Keratinocyte (primary cell): ENCODE results near the gene RAMAC.
"Not testable (repeated sequence)": the region's sequence is repeated elsewhere in the genome, so short reads cannot be mapped to it uniquely, and the experiment has no call there.

ENCODE experiments used
- CTCF ChIP-seq, 3 experiments: IDR thresholded peaks in 1 of 3; conservative IDR thresholded peaks in 1 of 3; optimal IDR thresholded peaks in 1 of 3; 2 replicates in 2 of 3; 3 replicates in 1 of 3; pipeline versions ENCODE3 to v1.5.1; 2011; ENCODE audit warnings: low read length in 3 of 3, mild to moderate bottlenecking in 3 of 3, moderate library complexity in 2 of 3, control low read depth in 1 of 3, inconsistent platforms in 1 of 3; ENCODE audit not compliant: insufficient read depth in 2 of 3; ENCODE audit errors: extremely low read depth in 1 of 3
- EZH2 ChIP-seq: IDR thresholded peaks from one replicate; pipeline ENCODE4 v1.6.1; 2012; ENCODE audit warnings: inconsistent platforms, mild to moderate bottlenecking, low read length, moderate library complexity

GRCh38 chr15:82939678-82940077 lies 46.3 kb upstream of the RAMAC start:
- not testable (repeated sequence) for TF ChIP-seq CTCF (optimal IDR thresholded peaks at IDR 0.05 in 1 of 3, IDR thresholded peaks at IDR 0.05 in 1 of 3, conservative IDR thresholded peaks at IDR 0.05 in 1 of 3; ENCODE audit: extremely low read depth in 1 of 3, insufficient read depth in 2 of 3, low read length in 3 of 3); EZH2
